ENCODE results near the gene ARHGAP1. TPM values are rescaled to one million over a fixed set of nuclear protein-coding genes. Genes with fewer than 3 reads are reported as not detected.

ARHGAP1 gene
- polyA plus RNA-seq, 1 experiment = 40.9 TPM

GRCh38 chr11:46637546-46637945 is 62.9 kb downstream of the ARHGAP1 start:
- no peak for TF ChIP-seq CTCF (IDR thresholded peaks at IDR 0.05; ENCODE audit: insufficient read depth, low read depth, low read length)

GRCh38 chr11:46635557-46636139 is 64.8 kb downstream of the ARHGAP1 start:
- POLR2A ChIA-PET = no interaction called here
- CTCF ChIA-PET = no interaction called here
- no peaks in the 10 kb centered on the region for H3K27me3 ChIP-seq (ENCODE audit: control insufficient read depth, insufficient read depth, low read length)
- H3K4me3 ChIP-seq (ENCODE audit: low read depth, low read length) = no peak overlapping the region
- no peak for TF ChIP-seq CTCF (IDR thresholded peaks at IDR 0.05; ENCODE audit: insufficient read depth, low read depth, low read length)
- no peak for DNase-seq (ENCODE audit: low read depth)
- peaks cover 4% of the 10 kb centered on the region for H3K36me3 ChIP-seq (ENCODE audit: control insufficient read depth, insufficient read depth, low read length)

More at GRCh38 chr11:46637546-46637945, 62.9 kb downstream of the ARHGAP1 start:
- H3K4me3 ChIP-seq (ENCODE audit: low read depth, low read length) = no peak overlapping the region
- no peak for DNase-seq (ENCODE audit: low read depth)
- H3K36me3 ChIP-seq (ENCODE audit: control insufficient read depth, insufficient read depth, low read length) = peaks cover under 1% of the 10 kb centered on the region; the same call in 1 of the 2 replicates
- POLR2A ChIA-PET = no interaction called here
- CTCF ChIA-PET = interaction anchor here (1.8 to 2.0 kb wide), 2 partner anchors 13 to 19 kb away, joined by 5 to 6 read pairs; partner anchors contain the start of gene ATG13
- H3K27me3 ChIP-seq (ENCODE audit: control insufficient read depth, insufficient read depth, low read length) = no peaks in the 10 kb centered on the region

- DNase-seq (ENCODE audit: low read depth) = no peak
- H3K27me3 ChIP-seq (ENCODE audit: control insufficient read depth, insufficient read depth, low read length) = no peaks in the 10 kb centered on the region
- no peak for TF ChIP-seq CTCF (IDR thresholded peaks at IDR 0.05; ENCODE audit: insufficient read depth, low read depth, low read length)
- peaks cover 7% of the 10 kb centered on the region for H3K36me3 ChIP-seq (ENCODE audit: control insufficient read depth, insufficient read depth, low read length)
- CTCF ChIA-PET = interaction anchor here (1.3 kb wide), 1 partner anchor 15 kb away, joined by 6 read pairs; no protein-coding TSS in a partner anchor
- POLR2A ChIA-PET = no interaction called here
- H3K4me3 ChIP-seq (ENCODE audit: low read depth, low read length) = no peak overlapping the region
These were observed 66.9 kb downstream of the ARHGAP1 start for GRCh38 chr11:46633291-46634217.

- Histone ChIP-seq H3K36me3 (ENCODE audit: control insufficient read depth, insufficient read depth, low read length) (peaks cover 7% of the 10 kb centered on the region), H3K27me3 (ENCODE audit: control insufficient read depth, insufficient read depth, low read length) (no peaks in the 10 kb centered on the region), H3K4me3 (ENCODE audit: low read depth, low read length) (no peak overlapping the region)
- DNase-seq (ENCODE audit: low read depth) = no peak
- TF ChIP-seq CTCF (IDR thresholded peaks at IDR 0.05; ENCODE audit: insufficient read depth, low read depth, low read length) = no peak
- POLR2A ChIA-PET = no interaction called here
- CTCF ChIA-PET = interaction anchor here (0.9 to 1.3 kb wide), 2 partner anchors 10 to 14 kb away, joined by 3 to 6 read pairs; no protein-coding TSS in a partner anchor
These were observed 67.9 kb downstream of the ARHGAP1 start for GRCh38 chr11:46632502-46632901.

GRCh38 chr11:46631676-46632075 is 68.7 kb downstream of the ARHGAP1 start:
- DNase-seq (ENCODE audit: low read depth) = no peak
- H3K36me3 ChIP-seq (ENCODE audit: control insufficient read depth, insufficient read depth, low read length) = peaks cover 7% of the 10 kb centered on the region
- H3K27me3 ChIP-seq (ENCODE audit: control insufficient read depth, insufficient read depth, low read length) = no peaks in the 10 kb centered on the region
- H3K4me3 ChIP-seq (ENCODE audit: low read depth, low read length) = no peak overlapping the region
- CTCF ChIA-PET = interaction anchor here (1.6 kb wide), 1 partner anchor 14 kb away, joined by 9 read pairs; the partner anchor contains the start of genes ATG13 and HARBI1
- TF ChIP-seq CTCF (IDR thresholded peaks at IDR 0.05; ENCODE audit: insufficient read depth, low read depth, low read length) = no peak
- POLR2A ChIA-PET = no interaction called here

All from BJ (cell line).